OCI-M2 (cell line): ENCODE results near the gene CLCNKA.
"Not testable (repeated sequence)": the region's sequence is repeated elsewhere in the genome, so short reads cannot be mapped to it uniquely, and the experiment has no call there.

Experiments
- DNase-seq: peaks from one replicate; lab custom pipeline; 2025; ENCODE audit not compliant: unreplicated experiment; lab: John Stamatoyannopoulos, UW

CLCNKA gene

GRCh38 chr1:16039871-16040270 is 18.0 kb downstream of the CLCNKA start:
- not testable (repeated sequence) for DNase-seq

GRCh38 chr1:16041200-16041599 is 19.4 kb downstream of the CLCNKA start:
- DNase-seq, result no peak

GRCh38 chr1:16042096-16042495 is 20.3 kb downstream of the CLCNKA start:
- DNase-seq, result no peak

GRCh38 chr1:16042654-16043053 is 20.8 kb downstream of the CLCNKA start:
- DNase-seq, result not testable (repeated sequence)

GRCh38 chr1:16043521-16043920 is 21.7 kb downstream of the CLCNKA start, which contains the start of gene CLCNKB:
CLCNKB (plus strand) TSS chr1:16043782; CDS start chr1:16044493, 711 bp downstream.
- DNase-seq, result no peak

- no peak for DNase-seq
These were observed 22.1 kb downstream of the CLCNKA start for GRCh38 chr1:16043950-16044349.

GRCh38 chr1:16046842-16047241 is 25.0 kb downstream of the CLCNKA start:
- DNase-seq, result no peak

GRCh38 chr1:16047791-16048475 is 26.1 kb downstream of the CLCNKA start:
- no peak for DNase-seq

- no peak for DNase-seq
These were observed 26.8 kb downstream of the CLCNKA start for GRCh38 chr1:16048573-16049189.

- no peak for DNase-seq
These were observed 28.5 kb downstream of the CLCNKA start for GRCh38 chr1:16050328-16050727.

GRCh38 chr1:16051039-16051438 is 29.2 kb downstream of the CLCNKA start:
- DNase-seq, result no peak

GRCh38 chr1:16051949-16052348 is 30.1 kb downstream of the CLCNKA start:
- DNase-seq, result not testable (repeated sequence)

GRCh38 chr1:16053781-16054502 is 32.1 kb downstream of the CLCNKA start:
- no peak for DNase-seq

GRCh38 chr1:16054598-16055540 is 33.0 kb downstream of the CLCNKA start:
- DNase-seq, result no peak

GRCh38 chr1:16055613-16056520 is 34.0 kb downstream of the CLCNKA start:
- DNase-seq, result peak; percentile 12

GRCh38 chr1:16056521-16056912 is 34.7 kb downstream of the CLCNKA start:
- not testable (repeated sequence) for DNase-seq

- DNase-seq, result not testable (repeated sequence)
These were observed 35.6 kb downstream of the CLCNKA start for GRCh38 chr1:16057314-16057915.

- DNase-seq, result not testable (repeated sequence)
These were observed 36.7 kb downstream of the CLCNKA start for GRCh38 chr1:16058394-16059120.

- no peak for DNase-seq
These were observed 39.4 kb downstream of the CLCNKA start for GRCh38 chr1:16061266-16061665.
